IPS-20b (cell line): ENCODE measurements around the gene DLEC1.

Experiments used
- H3K27ac ChIP-seq: one replicate; pipeline ENCODE4 v1.5.1; 2013; ENCODE audit warnings: low read length
- H3K27me3 ChIP-seq: 2 replicates; pipeline ENCODE4 v1.6.1; 2013; ENCODE audit warnings: mild to moderate bottlenecking, low read length, inconsistent platforms; ENCODE audit not compliant: insufficient read depth
- H3K36me3 ChIP-seq: 2 replicates; pipeline ENCODE4 v1.6.1; 2013; ENCODE audit warnings: low read depth, mild to moderate bottlenecking, inconsistent platforms, low read length, moderate library complexity; ENCODE audit not compliant: insufficient read depth
- H3K4me1 ChIP-seq: 2 replicates; pipeline ENCODE4 v1.6.1; 2013; ENCODE audit warnings: mild to moderate bottlenecking, control low read depth, inconsistent platforms, low read length, moderate library complexity; ENCODE audit not compliant: insufficient read depth
- H3K4me3 ChIP-seq: 2 replicates; pipeline ENCODE4 v1.5.1; 2013; ENCODE audit warnings: mild to moderate bottlenecking, low read length, inconsistent platforms
- H3K9ac ChIP-seq: 2 replicates; pipeline ENCODE4 v1.6.1; 2013; ENCODE audit warnings: low read depth, mild to moderate bottlenecking, inconsistent platforms, low read length, moderate library complexity
- H3K9me3 ChIP-seq: 2 replicates; pipeline ENCODE4 v1.6.1; 2013; ENCODE audit warnings: mild to moderate bottlenecking, low read depth, low read length, inconsistent platforms; ENCODE audit not compliant: insufficient read depth

Gene DLEC1, protein sequence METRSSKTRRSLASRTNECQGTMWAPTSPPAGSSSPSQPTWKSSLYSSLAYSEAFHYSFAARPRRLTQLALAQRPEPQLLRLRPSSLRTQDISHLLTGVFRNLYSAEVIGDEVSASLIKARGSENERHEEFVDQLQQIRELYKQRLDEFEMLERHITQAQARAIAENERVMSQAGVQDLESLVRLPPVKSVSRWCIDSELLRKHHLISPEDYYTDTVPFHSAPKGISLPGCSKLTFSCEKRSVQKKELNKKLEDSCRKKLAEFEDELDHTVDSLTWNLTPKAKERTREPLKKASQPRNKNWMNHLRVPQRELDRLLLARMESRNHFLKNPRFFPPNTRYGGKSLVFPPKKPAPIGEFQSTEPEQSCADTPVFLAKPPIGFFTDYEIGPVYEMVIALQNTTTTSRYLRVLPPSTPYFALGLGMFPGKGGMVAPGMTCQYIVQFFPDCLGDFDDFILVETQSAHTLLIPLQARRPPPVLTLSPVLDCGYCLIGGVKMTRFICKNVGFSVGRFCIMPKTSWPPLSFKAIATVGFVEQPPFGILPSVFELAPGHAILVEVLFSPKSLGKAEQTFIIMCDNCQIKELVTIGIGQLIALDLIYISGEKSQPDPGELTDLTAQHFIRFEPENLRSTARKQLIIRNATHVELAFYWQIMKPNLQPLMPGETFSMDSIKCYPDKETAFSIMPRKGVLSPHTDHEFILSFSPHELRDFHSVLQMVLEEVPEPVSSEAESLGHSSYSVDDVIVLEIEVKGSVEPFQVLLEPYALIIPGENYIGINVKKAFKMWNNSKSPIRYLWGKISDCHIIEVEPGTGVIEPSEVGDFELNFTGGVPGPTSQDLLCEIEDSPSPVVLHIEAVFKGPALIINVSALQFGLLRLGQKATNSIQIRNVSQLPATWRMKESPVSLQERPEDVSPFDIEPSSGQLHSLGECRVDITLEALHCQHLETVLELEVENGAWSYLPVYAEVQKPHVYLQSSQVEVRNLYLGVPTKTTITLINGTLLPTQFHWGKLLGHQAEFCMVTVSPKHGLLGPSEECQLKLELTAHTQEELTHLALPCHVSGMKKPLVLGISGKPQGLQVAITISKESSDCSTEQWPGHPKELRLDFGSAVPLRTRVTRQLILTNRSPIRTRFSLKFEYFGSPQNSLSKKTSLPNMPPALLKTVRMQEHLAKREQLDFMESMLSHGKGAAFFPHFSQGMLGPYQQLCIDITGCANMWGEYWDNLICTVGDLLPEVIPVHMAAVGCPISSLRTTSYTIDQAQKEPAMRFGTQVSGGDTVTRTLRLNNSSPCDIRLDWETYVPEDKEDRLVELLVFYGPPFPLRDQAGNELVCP (N-terminal part only)

DNA sequence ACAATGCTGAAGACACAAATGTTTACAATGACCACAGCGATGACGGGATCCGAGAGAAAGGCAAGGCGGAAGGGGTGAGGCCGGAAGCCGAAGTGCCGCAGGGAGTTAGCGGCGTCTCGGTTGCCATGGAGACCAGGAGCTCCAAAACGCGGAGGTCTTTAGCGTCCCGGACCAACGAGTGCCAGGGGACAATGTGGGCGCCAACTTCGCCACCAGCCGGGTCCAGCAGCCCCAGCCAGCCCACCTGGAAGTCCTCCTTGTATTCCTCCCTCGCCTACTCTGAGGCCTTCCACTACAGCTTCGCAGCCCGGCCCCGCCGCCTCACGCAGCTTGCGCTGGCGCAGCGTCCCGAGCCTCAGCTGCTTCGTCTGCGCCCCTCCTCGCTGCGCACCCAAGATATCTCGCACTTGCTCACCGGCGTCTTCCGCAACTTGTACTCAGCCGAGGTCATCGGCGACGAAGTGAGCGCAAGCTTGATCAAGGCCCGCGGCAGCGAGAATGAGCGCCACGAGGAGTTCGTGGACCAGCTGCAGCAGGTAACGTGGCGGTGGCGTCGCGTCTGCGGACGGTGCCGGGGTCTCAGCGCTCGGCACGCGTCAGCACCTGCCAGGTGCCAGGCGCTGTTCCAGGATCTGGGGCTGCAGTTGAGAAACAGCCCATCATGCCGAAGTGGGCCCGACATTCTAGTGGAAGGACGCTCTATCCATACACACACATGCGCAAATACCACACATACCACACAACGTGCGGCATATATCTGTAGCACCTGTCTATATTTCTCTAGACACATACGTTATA lies at the start of gene DLEC1:
DLEC1 (plus strand) TSS at position 108 of the 798 bp plus-strand sequence; CDS start at position 126, 18 bp downstream.
- Histone ChIP-seq H3K9ac (peak within 1 kb of the TSS; percentile 39; the same call in 1 of the 2 replicates), H3K4me3 (peak within 1 kb of the TSS; percentile 74), H3K36me3 (no peaks in the 10 kb centered on the region), H3K4me1 (peaks cover 6% of the 10 kb centered on the region; the same call in 1 of the 2 replicates), H3K9me3 (no peaks in the 10 kb centered on the region), H3K27me3 (peaks cover 23% of the 10 kb centered on the region), H3K27ac (no peak within 1 kb of the TSS)

DNA sequence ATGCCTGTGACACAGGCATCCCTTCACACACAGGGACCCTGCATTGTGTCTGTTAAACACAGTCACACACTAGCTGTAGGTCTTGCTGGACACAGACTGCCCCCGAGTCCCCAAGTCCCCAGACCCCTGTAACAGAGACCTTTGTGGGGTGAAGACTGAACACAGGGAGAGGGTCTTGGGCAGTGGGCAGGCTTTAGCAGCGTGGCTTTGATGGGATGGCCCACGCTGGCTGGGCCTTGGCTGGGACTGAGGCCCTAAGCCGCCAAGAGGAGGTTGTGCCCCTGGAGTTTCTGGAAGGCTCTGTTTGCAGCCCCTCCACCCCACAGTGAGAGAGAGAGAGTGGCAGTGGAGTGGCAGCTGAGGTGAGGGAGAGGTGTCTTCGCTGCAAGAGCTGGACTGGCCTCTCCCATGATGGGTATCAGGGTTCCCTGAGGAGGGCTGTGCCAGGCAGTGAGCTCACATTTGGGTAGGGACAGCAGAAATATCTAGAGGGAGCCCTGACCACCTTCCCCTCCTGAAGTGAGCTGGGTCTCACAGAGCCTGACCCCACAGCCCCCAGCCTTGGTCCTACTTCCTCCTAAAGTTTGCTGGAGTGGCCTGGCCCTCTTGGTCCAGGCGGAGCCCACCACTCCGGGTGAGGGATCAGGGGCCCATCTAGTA lies 49.1 kb upstream of the DLEC1 start:
- Histone ChIP-seq H3K27me3 (peaks cover 8% of the 10 kb centered on the region), H3K9me3 (no peaks in the 10 kb centered on the region), H3K4me3 (no peak overlapping the region), H3K36me3 (no peaks in the 10 kb centered on the region), H3K9ac (no peak overlapping the region), H3K4me1 (peaks cover 2% of the 10 kb centered on the region; the same call in 1 of the 2 replicates), H3K27ac (no peak overlapping the region)

DNA sequence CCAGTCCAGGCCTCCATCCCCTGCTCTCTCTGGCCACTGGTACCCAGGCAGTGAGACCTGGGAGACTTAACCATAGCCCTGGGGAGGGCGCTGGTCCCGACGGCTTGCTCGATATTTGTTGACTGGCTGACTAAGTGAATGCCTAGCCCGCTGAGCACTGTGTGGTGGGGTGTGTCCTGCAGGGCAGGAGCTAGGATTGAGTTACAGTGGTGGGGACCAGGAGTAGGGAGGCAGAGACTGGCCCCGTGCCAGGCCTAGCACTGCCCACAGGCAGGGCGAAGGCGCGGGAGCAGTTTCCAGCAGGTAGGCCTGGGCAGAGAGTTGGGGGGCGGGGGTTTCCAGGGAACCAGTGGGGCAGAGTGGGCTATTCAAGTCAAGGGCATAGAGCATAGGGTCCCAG lies 48.5 kb upstream of the DLEC1 start, which contains the start of gene VILL:
VILL (plus strand) TSS at position 260 of the 400 bp plus-strand sequence. CDS start 2,887 bp downstream, outside the sequence.
- H3K4me3 ChIP-seq: peak within 1 kb of the TSS; percentile 51; the same call in 1 of the 2 replicates

DNA sequence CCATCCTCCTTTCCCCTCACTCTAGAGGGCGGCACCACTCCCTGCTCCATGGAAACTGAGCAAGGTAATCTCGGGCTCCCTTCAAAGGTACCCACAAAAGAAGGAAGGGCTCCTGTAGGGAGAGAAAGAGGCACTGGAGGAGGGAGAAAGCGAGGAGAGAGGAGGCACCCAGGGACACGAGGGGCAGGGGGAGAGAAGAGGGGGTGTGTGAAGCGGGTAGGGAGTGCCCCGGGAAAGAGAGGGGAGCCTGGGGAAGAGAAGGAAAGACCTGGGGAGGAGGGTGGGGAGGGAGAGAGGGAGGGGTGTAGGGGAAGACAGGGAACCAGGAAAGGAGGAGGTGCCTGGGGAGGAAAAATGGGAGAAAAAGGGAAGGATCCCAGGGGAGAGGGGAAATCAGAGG lies 47.9 kb upstream of the DLEC1 start:
- H3K27ac ChIP-seq: no peak overlapping the region
- no peaks in the 10 kb centered on the region for H3K9me3 ChIP-seq

More for the DNA sequence above, 48.5 kb upstream of the DLEC1 start, which contains the start of gene VILL:
- H3K4me1 ChIP-seq: peaks cover 2% of the 10 kb centered on the region; the same call in 1 of the 2 replicates
- peaks cover 8% of the 10 kb centered on the region for H3K27me3 ChIP-seq
- no peaks in the 10 kb centered on the region for H3K9me3 ChIP-seq
- H3K9ac ChIP-seq: no peak within 1 kb of the TSS; the same call in 1 of the 2 replicates
- H3K36me3 ChIP-seq: no peaks in the 10 kb centered on the region
- no peak within 1 kb of the TSS for H3K27ac ChIP-seq

DNA sequence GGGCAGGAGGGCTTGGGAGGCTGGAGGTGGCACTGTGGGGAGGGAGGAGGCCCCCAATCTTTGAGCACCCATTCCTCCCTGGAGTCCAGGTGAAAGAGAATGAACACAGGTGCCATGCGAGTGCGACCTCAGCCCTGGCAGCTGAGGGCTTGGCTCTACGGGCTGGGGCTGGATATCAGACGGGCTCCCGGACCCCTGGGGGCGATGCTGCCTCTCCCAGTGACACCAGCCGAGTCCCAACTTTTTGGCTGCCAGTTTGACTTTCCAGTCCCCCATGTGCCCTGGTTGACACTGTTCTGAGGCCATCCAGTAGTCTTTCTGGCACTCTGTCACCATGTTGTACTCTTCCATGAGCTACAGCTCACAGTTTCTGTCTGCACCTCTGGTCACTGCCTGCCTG lies 47.2 kb upstream of the DLEC1 start:
- Histone ChIP-seq H3K9me3 (no peaks in the 10 kb centered on the region), H3K9ac (no peak overlapping the region), H3K4me1 (peaks cover 2% of the 10 kb centered on the region; the same call in 1 of the 2 replicates), H3K4me3 (no peak overlapping the region), H3K27me3 (peaks cover 8% of the 10 kb centered on the region), H3K27ac (no peak overlapping the region), H3K36me3 (no peaks in the 10 kb centered on the region)

More for the DNA sequence above, 47.9 kb upstream of the DLEC1 start:
- Histone ChIP-seq H3K9ac (no peak overlapping the region; the same call in 1 of the 2 replicates), H3K27me3 (peaks cover 8% of the 10 kb centered on the region), H3K36me3 (no peaks in the 10 kb centered on the region), H3K4me3 (peak overlapping the region; percentile 51; the same call in 1 of the 2 replicates), H3K4me1 (peaks cover 2% of the 10 kb centered on the region; the same call in 1 of the 2 replicates)

DNA sequence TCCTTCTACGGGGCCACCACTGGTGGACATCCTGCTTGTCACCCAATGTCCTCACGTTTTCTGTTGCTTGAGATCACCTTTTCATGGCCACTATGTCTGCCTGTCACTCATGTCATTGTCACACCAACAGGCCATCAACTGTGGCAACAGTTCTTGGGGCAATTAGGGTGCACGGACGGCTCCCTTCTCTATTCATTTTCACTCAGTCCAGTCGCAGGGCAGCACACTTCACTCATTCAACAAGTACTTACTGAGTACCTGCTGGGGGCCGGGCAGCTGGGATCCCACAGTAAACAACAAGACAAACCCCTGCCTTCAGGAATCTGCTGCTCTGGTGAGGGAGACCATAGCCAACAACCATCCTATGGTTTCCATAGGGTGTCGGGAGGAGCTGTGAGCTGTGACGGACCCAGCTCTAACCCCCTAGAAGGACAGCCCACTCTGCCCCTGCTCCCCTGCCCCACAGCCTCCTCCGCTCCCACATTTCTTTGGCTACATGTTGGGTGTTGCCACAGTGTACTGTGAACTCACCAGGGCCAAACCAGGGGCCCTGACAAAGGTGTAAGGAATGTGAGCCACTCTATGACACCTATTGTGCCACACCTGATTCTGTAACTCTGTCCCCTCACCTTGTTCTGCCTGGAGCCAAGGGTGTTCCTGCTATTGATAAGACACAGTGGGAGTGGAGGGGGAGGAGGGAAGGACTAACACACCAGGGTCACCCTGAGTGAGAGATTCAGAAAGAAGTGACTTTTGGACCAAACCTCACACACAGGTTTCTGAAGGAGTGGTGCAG lies 46.5 kb upstream of the DLEC1 start:
- H3K9me3 ChIP-seq: no peaks in the 10 kb centered on the region
- no peak overlapping the region for H3K9ac ChIP-seq
- no peaks in the 10 kb centered on the region for H3K36me3 ChIP-seq
- H3K27me3 ChIP-seq: peaks cover 11% of the 10 kb centered on the region
- H3K4me1 ChIP-seq: peaks cover 2% of the 10 kb centered on the region; the same call in 1 of the 2 replicates
- no peak overlapping the region for H3K4me3 ChIP-seq
- H3K27ac ChIP-seq: no peak overlapping the region

DNA sequence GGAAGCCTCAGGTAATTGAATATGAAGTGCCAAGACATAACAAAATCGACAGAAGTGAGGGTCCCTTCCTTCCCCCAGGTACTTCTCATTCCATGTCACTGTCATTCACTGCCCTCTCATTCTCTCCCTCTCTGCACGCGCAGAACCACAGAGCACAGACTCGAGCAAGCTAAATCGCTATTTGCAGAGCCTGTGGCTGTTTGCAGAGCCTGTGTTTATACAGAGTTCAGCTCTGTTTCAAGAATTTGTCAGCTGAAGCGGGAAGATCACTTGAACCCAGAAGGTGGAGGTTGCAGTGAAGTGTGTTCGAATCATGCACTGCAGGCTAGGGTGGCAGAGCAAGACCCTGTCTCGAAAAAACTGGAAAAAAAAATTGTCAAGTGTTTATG lies 45.9 kb upstream of the DLEC1 start:
- Histone ChIP-seq H3K4me3 (no peak overlapping the region), H3K36me3 (no peaks in the 10 kb centered on the region), H3K9me3 (no peaks in the 10 kb centered on the region), H3K9ac (no peak overlapping the region), H3K4me1 (peaks cover 2% of the 10 kb centered on the region; the same call in 1 of the 2 replicates), H3K27ac (no peak overlapping the region), H3K27me3 (peaks cover 16% of the 10 kb centered on the region)

DNA sequence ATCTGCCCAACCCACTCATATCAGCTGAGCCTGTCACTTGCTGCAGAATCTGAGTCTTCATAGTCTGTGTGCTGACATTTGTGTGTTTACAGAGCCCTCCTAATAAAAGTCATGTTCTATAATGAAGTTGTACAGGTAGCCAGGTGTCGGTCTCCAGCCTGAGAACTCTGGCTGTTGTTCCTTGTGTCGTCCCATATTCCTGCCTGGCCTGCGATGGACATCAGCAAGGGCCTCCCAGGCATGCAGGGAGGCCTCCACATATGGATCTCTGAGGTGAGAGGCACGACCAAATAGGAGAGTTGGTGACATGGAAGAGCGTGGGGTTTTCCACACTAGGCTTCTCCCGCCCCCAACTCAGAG lies 45.6 kb upstream of the DLEC1 start:
- H3K9me3 ChIP-seq: no peaks in the 10 kb centered on the region
- H3K9ac ChIP-seq: peak overlapping the region; percentile 76; the same call in 1 of the 2 replicates
- peaks cover 20% of the 10 kb centered on the region for H3K27me3 ChIP-seq
- H3K36me3 ChIP-seq: no peaks in the 10 kb centered on the region
- no peak overlapping the region for H3K27ac ChIP-seq
- peak overlapping the region; percentile 69; the same call in 1 of the 2 replicates for H3K4me3 ChIP-seq
- peaks cover 5% of the 10 kb centered on the region; the same call in 1 of the 2 replicates for H3K4me1 ChIP-seq

DNA sequence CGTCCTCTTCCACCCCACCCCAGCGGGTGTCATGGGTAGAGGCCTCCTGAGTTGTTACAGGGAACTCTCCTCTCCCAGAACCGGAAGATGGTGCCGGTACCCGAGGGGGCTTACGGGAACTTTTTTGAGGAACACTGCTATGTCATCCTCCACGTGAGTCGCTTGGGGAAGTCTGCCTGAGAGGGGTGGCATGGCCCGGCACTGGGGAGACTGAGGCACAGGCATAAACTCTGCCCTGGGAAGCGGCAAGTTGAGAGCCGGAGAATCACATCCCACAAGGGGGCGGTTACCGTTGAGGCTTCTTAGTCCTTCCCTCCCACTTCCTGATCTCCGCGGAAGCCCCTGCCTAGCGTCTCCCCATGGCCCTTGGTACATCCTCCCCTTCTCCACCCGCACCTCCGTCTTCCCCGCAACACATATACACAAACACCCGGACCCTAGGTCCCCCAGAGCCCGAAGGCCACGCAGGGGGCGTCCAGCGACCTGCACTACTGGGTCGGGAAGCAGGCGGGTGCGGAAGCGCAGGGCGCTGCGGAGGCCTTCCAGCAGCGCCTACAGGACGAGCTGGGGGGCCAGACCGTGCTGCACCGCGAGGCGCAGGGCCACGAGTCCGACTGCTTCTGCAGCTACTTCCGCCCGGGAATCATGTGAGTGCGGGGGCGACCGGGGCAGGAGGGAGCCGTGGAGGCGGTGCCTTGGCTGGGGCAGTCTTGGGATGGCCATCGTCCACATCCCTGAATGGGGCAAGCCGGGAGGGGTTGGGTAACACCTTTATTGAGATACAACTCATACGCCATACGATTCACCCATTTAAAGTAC lies 45.0 kb upstream of the DLEC1 start:
- peak overlapping the region; percentile 76; the same call in 1 of the 2 replicates for H3K9ac ChIP-seq
- peaks cover 6% of the 10 kb centered on the region; the same call in 1 of the 2 replicates for H3K4me1 ChIP-seq
- H3K27me3 ChIP-seq: peaks cover 23% of the 10 kb centered on the region
- H3K4me3 ChIP-seq: peak overlapping the region; percentile 69; the same call in 1 of the 2 replicates
- H3K9me3 ChIP-seq: no peaks in the 10 kb centered on the region
- no peak overlapping the region for H3K27ac ChIP-seq
- H3K36me3 ChIP-seq: no peaks in the 10 kb centered on the region
